Vagina (tissue), 2 donors: Measurements from ENCODE around the gene PSMA6. TPM values are rescaled to one million over a fixed set of nuclear protein-coding genes. Genes with fewer than 3 reads are reported as not detected.

Experiments
- DNase-seq, 2 donors: peaks; one replicate each; pipeline ENCODE4 v3.0.0-alpha.2; 2017; ENCODE audit errors: extremely low spot score in 2 of 2
- H3K27ac ChIP-seq: fragments of 200-600 bp; sonication (generic); one replicate; pipeline ENCODE4 v1.5.1; 2019
- H3K27me3 ChIP-seq: fragments of 200-600 bp; sonication (generic); one replicate; pipeline ENCODE4 v1.5.1; 2019
- H3K36me3 ChIP-seq, 2 donors: fragments of 200-600 bp; sonication (generic); one replicate each; pipeline ENCODE4 v1.5.1; 2017 to 2019
- H3K4me1 ChIP-seq: fragments of 200-600 bp; sonication (generic); one replicate; pipeline ENCODE4 v1.5.1; 2019
- H3K4me3 ChIP-seq, 2 donors: fragments of 200-600 bp; sonication (generic); 1 replicate in 1 of 2; 2 replicates in 1 of 2; pipeline ENCODE4 v1.5.1; 2016 to 2019
- H3K9me3 ChIP-seq: fragments of 200-600 bp; sonication (generic); one replicate; pipeline ENCODE4 v1.5.1; 2019
- CTCF ChIP-seq, 3 experiments: fragments of 450-650 bp in 2 of 3; fragments of 200-600 bp in 1 of 3; sonication (generic) in 1 of 3; IDR thresholded peaks; one replicate each; pipeline ENCODE4 v1.5.1; 2017 to 2019; ENCODE audit warnings: antibody characterized with exemption in 3 of 3, mild to moderate bottlenecking in 2 of 3, moderate library complexity in 2 of 3
- POLR2A ChIP-seq, 2 donors: fragments of 450-650 bp; IDR thresholded peaks; one replicate each; pipeline ENCODE4 v1.6.1; 2017; ENCODE audit warnings: antibody characterized with exemption in 2 of 2, mild to moderate bottlenecking in 2 of 2, moderate library complexity in 2 of 2
- POLR2AphosphoS5 ChIP-seq, 2 donors: sonication (generic); formaldehyde crosslinking; IDR thresholded peaks; one replicate each; pipeline ENCODE4 v1.9.0; 2017; ENCODE audit warnings: antibody characterized with exemption in 2 of 2, mild to moderate bottlenecking in 2 of 2, low read depth in 1 of 2; ENCODE audit not compliant: insufficient read depth in 1 of 2
- intact Hi-C: fragments of 100-400 bp; cut with DNase I; formaldehyde crosslinking; loops from one replicate; pipeline ENCODE4 v1.15.1; 2023
- total RNA-seq: library from RNA; depleted of rRNA; stranded (reverse); fragments of >200 nt; gene quantifications from one replicate; pipeline ENCODE4 v1.2.3, GENCODE V29; 2016

Gene PSMA6
- total RNA-seq, 1 donor from 2014 or later, result 76.9 TPM

GRCh38 chr14:35336494-35337268 is 44.5 kb downstream of the PSMA6 start:
- Histone ChIP-seq H3K27me3 (no peaks in the 10 kb centered on the region), H3K27ac (peak overlapping the region; percentile 91), H3K4me3 (peak overlapping the region; percentile 3 to 7), H3K9me3 (no peaks in the 10 kb centered on the region), H3K4me1 (peaks cover 91% of the 10 kb centered on the region), H3K36me3 (no peaks in the 10 kb centered on the region)
- TF ChIP-seq CTCF (IDR thresholded peaks at IDR 0.05) (no peak), POLR2AphosphoS5 (IDR thresholded peaks at IDR 0.05; ENCODE audit: insufficient read depth in 1 of 2, low read depth in 1 of 2) (peak; percentile 98 to 99)
- intact Hi-C loops, result loop anchor here (1.0 kb wide), 1 partner anchor 68 kb away; the partner anchor contains the start of gene NFKBIA
- peak in 1 of 2 donors; percentile 99 for DNase-seq

GRCh38 chr14:35337269-35338255 is 45.4 kb downstream of the PSMA6 start:
- peaks cover 97% of the 10 kb centered on the region for H3K4me1 ChIP-seq

GRCh38 chr14:35338731-35339405 is 46.7 kb downstream of the PSMA6 start:
- peak in 1 of 2 donors; percentile 87 for DNase-seq
- H3K4me1 ChIP-seq, result peaks cover 94% of the 10 kb centered on the region

More at GRCh38 chr14:35337269-35338255, 45.4 kb downstream of the PSMA6 start:
- intact Hi-C loops, result loop anchor here (1.0 kb wide), 1 partner anchor 67 kb away; the partner anchor contains the start of gene NFKBIA
- Histone ChIP-seq H3K9me3 (no peaks in the 10 kb centered on the region), H3K27ac (peak overlapping the region; percentile 91), H3K4me3 (peak overlapping the region in 1 of 2 donors; percentile 3), H3K36me3 (no peaks in the 10 kb centered on the region), H3K27me3 (no peaks in the 10 kb centered on the region)
- no peak for TF ChIP-seq CTCF (IDR thresholded peaks at IDR 0.05)
- no peak for DNase-seq

GRCh38 chr14:35339761-35340406 is 47.7 kb downstream of the PSMA6 start:
- no peaks in the 10 kb centered on the region for H3K9me3 ChIP-seq
- intact Hi-C loops, result no loop called here
- DNase-seq, result no peak
- TF ChIP-seq POLR2AphosphoS5 (IDR thresholded peaks at IDR 0.05; ENCODE audit: insufficient read depth in 1 of 2, low read depth in 1 of 2) (no peak), POLR2A (IDR thresholded peaks at IDR 0.05) (no peak), CTCF (IDR thresholded peaks at IDR 0.05) (no peak)
- H3K27me3 ChIP-seq, result no peaks in the 10 kb centered on the region
- H3K4me1 ChIP-seq, result peaks cover 88% of the 10 kb centered on the region
- peak overlapping the region; percentile 91 for H3K27ac ChIP-seq
- no peak overlapping the region for H3K4me3 ChIP-seq
- H3K36me3 ChIP-seq, result no peaks in the 10 kb centered on the region

More at GRCh38 chr14:35338731-35339405, 46.7 kb downstream of the PSMA6 start:
- Histone ChIP-seq H3K36me3 (no peaks in the 10 kb centered on the region), H3K27me3 (no peaks in the 10 kb centered on the region), H3K4me3 (no peak overlapping the region), H3K27ac (peak overlapping the region; percentile 91), H3K9me3 (no peaks in the 10 kb centered on the region)
- no peak for TF ChIP-seq POLR2AphosphoS5 (IDR thresholded peaks at IDR 0.05; ENCODE audit: insufficient read depth in 1 of 2, low read depth in 1 of 2)
- TF ChIP-seq POLR2A (IDR thresholded peaks at IDR 0.05), result no peak
- TF ChIP-seq CTCF (IDR thresholded peaks at IDR 0.05), result no peak
- intact Hi-C loops, result no loop called here
